GM18858 (cell line): Measurements from ENCODE around the gene OR2J3.
"Not testable (repeated sequence)": the region's sequence is repeated elsewhere in the genome, so short reads cannot be mapped to it uniquely, and the experiment has no call there.

ENCODE experiments used
- ATAC-seq: cut with Tn5 transposase; IDR thresholded peaks from one replicate; pipeline ENCODE4 v1.9.1; 2021; ENCODE audit not compliant: unreplicated experiment

OR2J3 gene

DNA sequence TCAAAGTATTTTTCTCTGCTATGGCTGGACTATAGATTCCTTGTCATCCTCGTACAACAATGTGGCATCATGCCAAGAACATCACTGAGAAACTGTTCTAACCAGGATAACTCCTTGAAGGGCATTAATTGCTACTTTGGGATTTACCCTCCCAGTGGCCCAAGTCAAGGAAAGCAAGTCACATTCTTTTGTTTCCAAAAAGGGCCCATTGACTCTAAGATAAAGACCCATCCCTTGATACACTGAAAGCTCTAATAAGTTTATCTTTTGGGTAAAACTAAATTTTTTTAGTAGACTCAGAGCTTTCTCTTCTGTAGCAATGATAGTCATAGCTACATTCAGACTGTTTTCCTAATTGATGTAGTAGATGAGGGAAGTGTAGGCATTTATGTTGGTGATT, at the start of gene OR2J3:
TSS of gene OR2J3 (plus strand) at position 301 of the 400 bp plus-strand sequence. CDS start 3,833 bp downstream, outside the sequence.
- ATAC-seq, result no peak

DNA sequence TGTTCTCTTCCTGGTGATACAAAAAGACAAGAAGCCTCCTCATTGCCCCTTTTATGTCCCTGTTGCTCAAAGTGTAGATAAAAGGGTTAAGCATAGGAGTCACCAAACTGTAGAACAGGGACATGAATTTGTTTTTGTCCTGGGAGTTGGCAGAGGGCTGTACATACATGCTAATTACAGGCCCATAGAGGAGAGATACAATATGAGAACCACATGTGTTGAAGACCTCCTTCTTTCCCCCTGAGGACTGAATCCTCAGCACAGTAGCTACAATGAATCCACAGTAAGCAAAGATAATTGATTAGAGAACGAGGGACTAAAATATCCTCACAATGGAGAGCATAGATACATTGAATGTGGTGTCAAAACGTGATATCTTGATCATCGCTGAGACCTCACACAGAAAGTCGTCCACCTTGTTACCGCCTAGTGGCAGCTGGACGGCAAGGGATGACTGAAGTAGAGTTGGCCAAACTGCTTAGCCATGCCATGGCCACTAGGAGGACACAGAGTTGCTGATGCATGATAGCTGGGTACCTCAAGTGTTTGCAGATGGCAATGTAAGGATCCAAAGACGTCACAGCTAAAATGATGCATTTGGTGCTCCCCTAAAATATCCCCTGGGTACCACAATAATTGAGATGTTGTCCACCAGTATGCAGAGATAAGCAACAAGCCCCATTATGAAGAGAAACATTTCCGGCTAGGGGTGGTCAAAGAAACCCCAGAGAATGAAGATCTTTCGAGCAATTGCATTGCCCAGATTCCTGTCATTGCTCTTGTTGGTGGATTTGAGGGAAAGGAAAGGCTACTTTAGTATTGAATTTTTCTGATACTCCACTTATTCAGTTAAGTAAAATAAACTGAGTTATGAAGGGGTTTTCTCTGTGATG, 35.8 kb upstream of the OR2J3 start:
- no peak for ATAC-seq

DNA sequence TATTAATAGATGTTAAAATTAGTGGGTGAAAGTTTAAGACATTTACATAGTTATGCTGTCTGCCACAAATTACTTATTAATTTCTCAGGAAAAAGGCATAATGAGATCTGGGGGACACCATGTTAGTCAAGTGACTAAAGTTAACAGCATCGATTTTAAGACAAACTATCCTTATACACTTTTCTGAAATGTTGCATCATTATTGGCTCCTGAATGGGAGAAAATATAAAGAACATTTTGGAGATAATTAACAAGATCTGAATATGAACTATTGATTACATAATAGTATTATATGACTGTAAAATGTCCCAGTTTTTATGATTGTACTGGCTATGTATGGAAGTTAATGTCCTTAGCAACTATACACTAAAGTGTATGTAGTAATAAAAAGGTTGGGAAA, 28.7 kb upstream of the OR2J3 start:
- no peak for ATAC-seq

DNA sequence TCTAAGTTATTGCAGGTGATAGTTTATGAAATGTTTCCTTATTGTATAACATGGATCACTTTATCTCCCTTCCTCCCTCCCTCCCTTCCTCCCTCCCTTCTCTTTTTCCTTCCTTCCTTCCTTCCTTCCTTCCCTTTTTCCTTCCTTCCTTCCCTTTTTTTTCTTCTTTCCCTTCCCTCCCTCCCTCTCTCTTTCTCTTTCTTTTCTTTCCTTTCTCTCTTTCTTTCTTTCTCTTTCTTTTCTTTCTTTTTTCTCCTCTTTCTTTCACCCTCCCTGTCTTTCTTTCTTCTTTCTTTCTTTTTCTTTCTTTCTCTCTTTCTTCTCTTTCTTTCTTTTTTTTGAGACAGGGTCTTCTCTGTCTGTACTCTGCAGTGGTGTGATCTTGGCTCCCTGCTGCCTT, 26.5 kb upstream of the OR2J3 start:
- ATAC-seq, result no peak

DNA sequence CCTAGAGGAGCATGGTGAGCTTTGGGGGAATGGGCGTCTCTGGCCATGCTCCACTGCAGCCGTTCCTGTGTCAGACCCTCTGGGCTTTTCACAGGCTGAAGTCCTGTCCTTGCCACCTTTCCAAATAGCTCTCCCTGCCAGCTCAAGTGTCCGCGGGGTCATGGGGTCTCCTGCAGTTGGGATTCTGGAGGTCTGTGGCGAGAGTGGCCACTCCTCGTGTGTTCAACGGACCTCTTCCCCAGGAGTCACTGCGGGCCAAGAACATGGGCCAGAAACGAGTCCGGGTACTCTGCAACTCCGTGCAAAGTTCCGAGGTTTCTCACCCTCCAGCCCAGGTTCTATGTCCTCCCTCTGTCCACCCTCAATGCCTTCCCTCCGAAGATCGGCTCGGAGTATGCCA, 25.4 kb upstream of the OR2J3 start:
- no peak for ATAC-seq

DNA sequence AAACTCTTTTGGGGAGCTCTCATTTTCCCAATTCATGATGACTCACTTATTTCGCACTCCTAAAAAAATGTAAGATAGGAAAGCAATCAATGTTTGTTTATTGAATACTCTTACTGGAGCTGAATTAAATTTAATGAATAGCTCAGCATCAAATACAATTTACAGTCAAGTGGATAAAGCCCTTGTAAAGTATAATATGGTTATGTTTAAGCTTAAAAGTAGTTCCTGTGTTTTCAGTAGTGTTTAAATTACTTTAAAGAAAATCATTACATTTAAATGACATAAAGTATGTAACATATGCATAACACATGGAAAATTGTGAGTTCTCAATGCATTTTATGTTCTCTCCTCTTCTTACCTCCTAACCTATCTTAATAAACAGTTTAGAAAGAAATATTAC, 20.6 kb upstream of the OR2J3 start, which contains the start of gene OR2B3:
TSS of gene OR2B3 (minus strand) at position 101 of the 400 bp plus-strand sequence. CDS start at position 36, 65 bp downstream.
- ATAC-seq, result no peak

DNA sequence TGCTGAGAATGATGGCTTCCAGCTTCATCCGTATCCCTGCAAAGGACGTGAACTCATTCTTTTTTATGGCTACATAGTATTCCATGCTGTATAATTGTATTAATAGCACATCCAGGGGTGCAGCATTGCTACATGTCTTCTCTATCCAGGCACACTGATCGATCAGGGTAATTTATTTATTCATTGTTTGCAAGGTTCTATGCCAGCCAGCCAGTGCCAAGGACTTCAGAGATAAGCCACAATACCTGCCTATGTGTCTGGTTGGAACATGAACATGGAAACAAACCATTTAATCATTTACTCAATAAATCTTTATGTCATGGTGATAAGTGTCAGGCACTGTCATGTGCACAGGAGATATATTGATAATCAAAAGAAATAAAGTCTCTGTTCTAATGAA, 14.9 kb upstream of the OR2J3 start:
- no peak for ATAC-seq

DNA sequence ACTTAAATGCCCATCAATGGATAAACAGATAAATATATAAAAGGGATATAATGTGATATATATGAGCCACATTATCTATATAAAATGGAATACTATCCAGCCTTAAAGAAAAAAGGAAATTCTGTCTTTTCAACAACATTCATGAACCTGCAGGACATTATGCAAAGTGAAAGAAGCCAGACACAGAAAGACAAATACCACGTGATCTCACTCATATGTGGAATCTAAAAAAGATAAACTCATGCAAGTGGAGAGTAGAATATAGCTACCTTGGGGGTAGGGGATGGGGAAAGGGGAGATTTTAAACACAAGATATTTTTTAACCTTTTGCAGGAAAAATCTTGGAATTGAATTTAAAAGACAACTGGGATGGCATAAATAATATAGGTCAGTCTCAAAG, 10.1 kb upstream of the OR2J3 start:
- no peak for ATAC-seq

DNA sequence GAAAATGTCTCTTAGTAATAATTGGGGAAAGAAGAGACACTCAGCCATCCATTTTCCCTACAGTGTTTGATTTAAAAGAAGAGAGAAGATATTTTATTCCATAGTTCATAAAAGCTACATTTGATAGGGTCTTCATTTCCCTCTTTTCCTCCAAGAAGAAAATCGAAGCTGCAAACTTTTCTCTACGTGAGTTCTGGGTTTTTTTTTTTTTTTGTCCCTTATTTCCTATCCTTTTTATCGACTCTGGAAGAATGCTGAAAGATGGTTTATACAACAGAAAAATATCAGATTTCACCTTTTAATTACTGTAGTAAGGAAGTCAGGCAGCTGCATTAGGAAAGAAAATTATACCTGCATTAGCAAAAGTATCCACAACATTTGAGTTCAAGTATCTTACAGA, 8.7 kb upstream of the OR2J3 start, which contains the start of gene OR2J1:
TSS of gene OR2J1 (plus strand) at position 301 of the 400 bp plus-strand sequence. CDS start 1,453 bp downstream, outside the sequence.
- no peak for ATAC-seq

DNA sequence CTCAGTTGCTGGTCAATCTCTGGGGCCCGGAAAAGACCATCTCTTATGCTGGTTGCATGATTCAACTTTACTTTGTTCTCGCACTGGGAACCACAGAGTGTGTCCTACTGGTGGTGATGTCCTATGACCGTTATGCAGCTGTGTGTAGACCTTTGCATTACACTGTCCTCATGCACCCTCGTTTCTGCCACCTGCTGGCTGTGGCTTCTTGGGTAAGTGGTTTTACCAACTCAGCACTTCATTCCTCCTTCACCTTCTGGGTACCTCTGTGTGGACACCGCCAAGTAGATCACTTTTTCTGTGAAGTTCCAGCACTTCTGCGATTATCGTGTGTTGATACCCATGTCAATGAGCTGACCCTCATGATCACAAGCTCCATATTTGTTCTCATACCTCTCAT, 4.3 kb downstream of the OR2J3 start:
- ATAC-seq, result no peak

DNA sequence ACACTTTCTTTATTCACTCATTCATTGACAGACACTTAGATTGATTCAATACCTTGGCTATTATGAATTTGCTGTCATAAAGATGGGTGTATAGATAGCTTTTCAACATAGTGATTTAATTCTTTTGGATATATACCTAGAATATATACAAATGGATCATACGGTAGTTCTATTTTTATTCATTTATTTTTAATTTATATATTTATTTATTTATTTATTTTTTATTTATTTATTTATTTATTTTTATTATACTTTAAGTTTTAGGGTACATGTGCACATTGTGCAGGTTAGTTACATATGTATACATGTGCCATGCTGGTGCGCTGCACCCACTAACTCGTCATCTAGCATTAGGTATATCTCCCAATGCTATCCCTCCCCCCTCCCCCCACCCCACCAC, 7.1 kb downstream of the OR2J3 start:
- ATAC-seq, result not testable (repeated sequence)

DNA sequence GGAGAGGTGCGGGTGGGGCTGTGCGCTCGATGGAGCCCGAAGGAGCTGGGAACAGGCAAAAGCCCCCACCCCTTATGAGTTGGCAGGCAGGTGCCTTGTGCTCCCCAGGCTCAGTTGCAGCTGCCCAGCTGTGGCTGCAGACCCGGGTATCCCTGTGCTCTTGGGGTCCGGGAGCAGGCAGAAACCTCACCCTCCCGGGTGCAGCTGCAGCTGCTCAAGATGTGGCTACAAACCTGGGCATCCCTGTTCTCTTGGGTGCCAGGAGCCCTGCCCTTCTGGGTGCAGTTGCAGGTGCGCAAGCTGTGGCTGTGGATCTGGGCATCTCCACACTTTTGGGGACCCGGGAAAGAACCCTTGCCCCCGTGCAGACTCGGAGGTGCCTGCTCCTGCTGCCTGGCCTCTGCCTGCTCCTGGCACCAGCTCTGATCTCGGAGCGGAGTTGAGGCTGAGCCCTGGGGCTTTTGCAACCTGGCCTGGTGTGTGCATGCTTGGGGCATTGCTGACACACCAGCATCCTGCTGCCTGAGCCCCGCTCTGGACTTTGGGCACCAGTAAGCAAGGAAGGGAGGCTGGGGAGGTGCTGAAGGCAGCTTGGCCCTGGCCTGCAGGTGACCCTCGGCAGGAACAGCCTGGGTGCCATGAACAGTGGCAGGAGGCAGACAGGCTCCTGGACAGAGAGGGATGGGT, 21.6 kb downstream of the OR2J3 start:
- ATAC-seq, result no peak

DNA sequence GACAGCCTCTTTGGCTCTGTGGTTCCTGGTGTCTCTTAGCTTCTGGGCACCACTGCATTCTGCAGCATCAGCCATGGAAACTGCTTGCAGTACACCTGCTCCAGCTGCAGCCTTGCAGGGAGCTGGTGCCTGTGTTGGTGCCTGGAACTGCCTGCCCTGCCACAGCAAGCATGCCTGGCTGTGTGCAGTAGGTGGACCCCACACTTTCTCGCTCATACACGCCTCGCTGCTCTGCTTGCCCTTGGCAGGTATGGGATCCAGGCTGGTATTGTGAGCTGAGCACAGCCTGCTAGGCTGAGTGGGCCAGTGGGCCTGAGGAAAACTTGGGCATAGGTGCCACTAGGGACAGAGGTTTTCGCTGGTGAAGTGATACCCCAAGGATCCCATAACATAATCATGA, 22.8 kb downstream of the OR2J3 start:
- ATAC-seq, result no peak

DNA sequence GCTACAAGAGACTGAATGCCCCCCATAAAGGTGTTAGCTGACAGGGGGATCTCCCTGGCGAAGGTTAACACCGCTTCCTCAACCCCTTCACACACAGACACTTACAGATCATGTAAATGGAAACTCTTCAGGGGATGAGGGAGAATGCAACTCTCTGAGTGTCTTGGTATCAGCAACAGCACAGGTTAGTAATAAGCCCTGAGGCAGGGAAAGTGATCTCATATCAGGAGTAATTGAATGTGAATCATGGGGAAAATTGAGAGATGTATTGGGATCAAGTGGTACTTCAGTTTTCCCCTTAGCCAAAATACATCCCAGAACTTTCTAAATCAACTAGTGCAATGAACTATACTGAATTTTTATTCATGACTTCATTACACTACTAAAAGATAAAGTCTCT, 23.8 kb downstream of the OR2J3 start:
- no peak for ATAC-seq

DNA sequence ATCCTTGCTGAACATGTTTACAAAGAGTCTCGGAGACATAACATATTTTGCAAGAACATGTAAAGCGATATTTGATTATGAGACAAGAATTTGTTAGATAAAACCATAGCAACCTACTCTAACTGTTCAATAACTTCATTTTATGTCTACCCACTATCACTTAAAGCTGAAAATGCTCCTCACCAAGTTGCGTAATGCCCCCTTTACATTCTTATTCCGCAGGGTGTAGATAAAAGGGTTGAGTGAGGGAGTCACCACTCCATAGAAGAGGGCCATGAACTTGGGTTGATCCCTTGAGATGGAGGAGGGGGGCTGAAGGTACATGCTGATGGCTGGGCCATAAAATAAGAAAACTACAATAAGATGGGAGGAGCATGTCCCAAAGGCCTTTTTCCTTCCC, 29.9 kb downstream of the OR2J3 start:
- ATAC-seq, result no peak

DNA sequence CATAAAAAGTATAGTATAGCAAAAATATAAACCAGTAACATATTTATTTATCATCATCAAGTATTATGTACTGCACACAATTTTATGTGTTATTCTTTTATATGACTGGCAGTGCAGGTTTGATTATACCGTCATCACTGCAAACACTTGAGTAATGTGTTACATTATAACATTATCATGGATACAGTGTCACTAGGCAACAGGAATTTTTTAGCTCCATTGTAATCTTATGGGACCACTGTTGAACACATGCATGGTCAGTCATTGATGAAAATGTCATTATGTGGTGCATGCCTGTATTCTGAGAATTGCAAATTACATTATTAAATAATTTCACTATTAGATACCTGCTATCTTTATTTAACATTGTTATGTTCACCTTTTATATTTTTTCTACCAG, 33.7 kb downstream of the OR2J3 start:
- ATAC-seq, result no peak

DNA sequence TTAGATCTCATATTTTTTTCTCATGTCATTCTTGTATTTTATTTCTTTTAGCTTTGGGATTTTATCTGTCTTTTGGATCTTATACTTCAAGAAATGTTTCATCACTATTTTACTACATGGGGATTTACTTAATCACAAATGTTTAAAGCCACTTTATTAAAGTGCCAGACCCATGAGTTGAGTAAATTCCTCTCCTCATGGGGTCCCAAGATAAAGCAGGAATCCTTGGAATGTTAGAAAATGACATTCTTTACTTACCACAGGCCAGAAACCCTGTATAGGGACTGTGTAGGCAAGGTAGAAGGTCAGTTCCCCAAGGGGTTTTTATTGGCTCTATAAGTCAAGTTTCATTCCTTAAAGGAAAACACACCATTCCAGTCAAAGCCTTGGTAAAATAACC, 34.5 kb downstream of the OR2J3 start:
- no peak for ATAC-seq

DNA sequence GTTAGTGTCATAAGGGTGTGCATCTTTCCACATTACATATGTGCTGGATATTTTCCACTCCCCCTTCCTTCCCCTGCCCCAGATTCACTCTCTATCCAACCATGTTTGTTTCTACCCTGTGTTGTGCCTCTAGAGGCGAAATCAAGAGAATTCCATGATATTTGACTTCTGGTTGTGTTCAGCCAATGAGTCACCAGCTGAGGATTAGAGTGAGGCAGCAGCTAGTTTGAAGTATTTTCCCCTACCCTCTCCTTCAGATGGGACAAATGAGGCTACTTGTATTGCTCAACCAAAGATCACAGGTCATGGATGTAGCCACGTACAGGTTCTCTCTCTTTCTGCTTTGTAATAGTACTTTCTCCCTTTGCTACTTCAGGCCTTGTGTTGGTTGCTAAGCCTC, 38.3 kb downstream of the OR2J3 start:
- ATAC-seq, result no peak

DNA sequence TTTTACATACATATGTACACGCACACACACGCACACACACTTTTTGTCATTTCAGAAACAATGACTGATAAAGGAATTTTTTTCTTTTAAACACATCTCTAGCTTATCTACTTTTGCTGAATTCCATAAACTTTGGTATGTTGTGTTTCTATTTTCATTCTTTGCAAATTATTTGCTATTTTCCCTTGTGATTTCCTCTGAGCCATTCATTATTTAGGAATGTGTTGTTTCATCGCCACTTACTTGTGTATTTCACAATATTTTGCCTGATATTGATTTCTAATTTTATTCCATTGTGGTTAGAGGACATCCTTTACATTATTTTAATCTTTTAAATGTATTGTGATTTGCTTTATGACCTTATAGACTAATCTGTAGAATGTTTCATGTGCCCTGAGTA, 39.2 kb downstream of the OR2J3 start:
- ATAC-seq, result no peak

DNA sequence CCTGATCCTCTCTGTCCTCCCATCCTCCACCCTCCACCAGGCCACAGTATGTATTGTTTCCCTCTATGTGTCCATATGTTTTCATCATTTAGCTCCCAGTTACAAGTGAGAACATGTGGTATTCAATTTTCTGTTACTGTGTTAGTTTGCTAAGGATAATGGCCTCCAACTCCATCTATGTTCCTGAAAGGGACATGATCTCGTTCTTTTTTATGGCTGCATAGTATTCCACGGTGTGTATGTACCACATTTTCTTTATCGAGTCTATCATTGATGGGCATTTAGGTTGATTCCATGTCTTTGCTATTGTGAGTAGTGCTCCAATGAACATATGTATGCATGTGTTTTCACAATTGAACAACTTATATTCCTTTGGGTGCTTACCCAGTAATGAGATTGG, 41.6 kb downstream of the OR2J3 start:
- not testable (repeated sequence) for ATAC-seq

DNA sequence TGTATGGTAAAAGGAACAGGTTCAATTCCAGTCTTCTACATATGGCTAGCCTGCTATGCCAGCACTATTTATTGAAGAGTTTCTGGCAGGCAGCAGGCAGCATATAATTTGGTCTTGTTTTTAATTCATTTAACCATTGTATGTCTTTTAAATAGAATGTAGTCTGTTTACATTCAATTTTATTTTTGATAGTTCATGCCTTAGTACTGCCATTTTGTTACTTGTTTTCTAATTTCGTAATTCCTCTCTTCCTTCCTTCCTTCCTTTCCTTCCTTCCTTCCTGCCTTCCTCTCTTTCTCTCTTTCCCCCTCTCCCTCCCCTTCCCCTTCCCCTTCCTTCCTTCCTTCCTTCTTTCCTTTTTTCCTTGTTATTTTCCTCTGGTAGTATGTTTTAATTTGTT, 45.2 kb downstream of the OR2J3 start:
- ATAC-seq, result no peak

DNA sequence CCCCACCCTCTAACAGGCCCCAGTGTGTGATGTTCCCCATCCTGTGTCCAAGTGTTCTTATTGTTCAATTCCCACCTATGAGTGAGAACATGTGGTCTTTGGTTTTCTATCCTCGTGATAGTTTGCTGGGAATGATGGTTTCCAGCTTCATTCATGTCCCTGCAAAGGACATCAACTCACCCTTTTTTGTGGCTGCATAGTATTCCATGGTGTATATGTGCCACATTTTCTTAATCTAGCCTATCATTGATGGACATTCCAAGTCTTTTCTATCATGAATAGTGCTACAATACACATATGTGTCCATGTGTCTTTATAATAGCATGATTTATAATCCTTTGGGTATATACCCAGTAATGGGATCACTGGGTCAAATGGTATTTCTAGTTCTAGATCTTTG, 47.3 kb downstream of the OR2J3 start:
- not testable (repeated sequence) for ATAC-seq
